Measurements from ENCODE around the gene TNRC6C. TPM values are rescaled to one million over a fixed set of nuclear protein-coding genes. Genes with fewer than 3 reads are reported as not detected.

Gene TNRC6C
- total and polyA plus RNA-seq, 2 experiments from 2014 or later: 4.2 to 5.6 TPM

DNA sequence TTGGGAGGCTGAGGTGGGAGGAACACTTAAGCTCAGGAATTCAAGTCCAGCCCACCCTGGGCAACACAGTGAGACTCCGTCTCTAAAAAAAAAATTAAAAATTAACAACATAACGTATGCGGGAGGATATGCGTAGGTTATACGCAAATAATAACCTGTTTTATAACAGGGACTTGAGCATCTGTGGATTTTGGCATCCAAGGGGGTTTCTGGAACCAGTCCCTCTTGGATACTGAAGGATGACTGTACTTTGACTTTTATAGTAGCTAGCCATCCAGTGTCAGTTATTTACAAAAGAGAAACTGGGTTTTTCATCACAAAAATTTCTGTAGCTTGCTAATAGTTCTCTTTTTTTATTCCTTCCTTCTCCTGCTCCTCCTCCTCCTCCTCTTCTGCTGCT, 64.5 kb downstream of the TNRC6C start:
- no peaks in the 10 kb centered on the region for H3K4me1 ChIP-seq (ENCODE audit: insufficient read depth)
- no peaks in the 10 kb centered on the region for H3K79me2 ChIP-seq
- WGBS (ENCODE audit: low lambda C conversion rate, missing lambda C conversion rate): 96% methylated on average over 5 of the region's 5 CpGs
- H3K4me3 ChIP-seq: no peak overlapping the region
- no peak overlapping the region for H2AFZ ChIP-seq
- H3K27me3 ChIP-seq: no peaks in the 10 kb centered on the region
- H3K36me3 ChIP-seq (replicated peaks; ENCODE audit: insufficient read depth, low read depth): no peaks in the 10 kb centered on the region
- no peaks in the 10 kb centered on the region for H3K9me3 ChIP-seq (ENCODE audit: low read depth)
- no peaks in the 10 kb centered on the region for H3K9me2 ChIP-seq (replicated peaks; ENCODE audit: insufficient read depth)
- H3K4me2 ChIP-seq: no peak overlapping the region
- DNase-seq (ENCODE audit: low spot score): no peak
- H4K20me1 ChIP-seq (ENCODE audit: insufficient read depth, poor library complexity, severe bottlenecking): no peaks in the 10 kb centered on the region
- TF ChIP-seq EZH2 (IDR thresholded peaks at IDR 0.05; ENCODE audit: borderline replicate concordance): no peak
- TF ChIP-seq EZH2phosphoT487 (IDR thresholded peaks at IDR 0.05; ENCODE audit: low read depth, severe bottlenecking, unreplicated experiment): no peak
- H3K27ac ChIP-seq: no peak overlapping the region

DNA sequence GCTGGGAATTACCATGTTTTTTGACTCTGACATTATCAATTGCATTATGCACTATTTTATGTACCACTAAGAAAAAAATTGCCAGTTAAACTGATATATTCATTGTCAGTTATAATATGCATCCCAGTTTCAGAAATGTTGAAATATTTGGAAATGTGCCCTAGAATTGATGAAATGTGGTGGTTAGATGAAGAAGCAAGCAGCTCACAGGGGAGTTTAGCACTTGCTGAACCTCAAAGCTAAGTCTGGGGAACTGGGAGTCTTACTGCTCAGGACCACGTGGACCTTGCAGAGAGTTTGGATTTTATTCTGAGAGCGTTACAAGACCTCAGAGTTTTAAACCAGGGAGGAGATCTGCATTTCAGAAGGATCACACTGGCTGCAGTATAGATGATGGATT, 67.9 kb downstream of the TNRC6C start:
- Histone ChIP-seq H2AFZ (no peak overlapping the region), H3K4me1 (ENCODE audit: insufficient read depth) (no peaks in the 10 kb centered on the region), H4K20me1 (ENCODE audit: insufficient read depth, poor library complexity, severe bottlenecking) (no peaks in the 10 kb centered on the region), H3K9me2 (replicated peaks; ENCODE audit: insufficient read depth) (no peaks in the 10 kb centered on the region), H3K79me2 (no peaks in the 10 kb centered on the region), H3K4me2 (no peak overlapping the region), H3K27ac (no peak overlapping the region), H3K4me3 (no peak overlapping the region), H3K27me3 (no peaks in the 10 kb centered on the region), H3K9me3 (ENCODE audit: low read depth) (no peaks in the 10 kb centered on the region), H3K36me3 (replicated peaks; ENCODE audit: insufficient read depth, low read depth) (no peaks in the 10 kb centered on the region)
- WGBS (ENCODE audit: low lambda C conversion rate, missing lambda C conversion rate): 96% methylated on average over 2 of the region's 2 CpGs
- no peak for DNase-seq (ENCODE audit: low spot score)
- TF ChIP-seq, protein P1, sequence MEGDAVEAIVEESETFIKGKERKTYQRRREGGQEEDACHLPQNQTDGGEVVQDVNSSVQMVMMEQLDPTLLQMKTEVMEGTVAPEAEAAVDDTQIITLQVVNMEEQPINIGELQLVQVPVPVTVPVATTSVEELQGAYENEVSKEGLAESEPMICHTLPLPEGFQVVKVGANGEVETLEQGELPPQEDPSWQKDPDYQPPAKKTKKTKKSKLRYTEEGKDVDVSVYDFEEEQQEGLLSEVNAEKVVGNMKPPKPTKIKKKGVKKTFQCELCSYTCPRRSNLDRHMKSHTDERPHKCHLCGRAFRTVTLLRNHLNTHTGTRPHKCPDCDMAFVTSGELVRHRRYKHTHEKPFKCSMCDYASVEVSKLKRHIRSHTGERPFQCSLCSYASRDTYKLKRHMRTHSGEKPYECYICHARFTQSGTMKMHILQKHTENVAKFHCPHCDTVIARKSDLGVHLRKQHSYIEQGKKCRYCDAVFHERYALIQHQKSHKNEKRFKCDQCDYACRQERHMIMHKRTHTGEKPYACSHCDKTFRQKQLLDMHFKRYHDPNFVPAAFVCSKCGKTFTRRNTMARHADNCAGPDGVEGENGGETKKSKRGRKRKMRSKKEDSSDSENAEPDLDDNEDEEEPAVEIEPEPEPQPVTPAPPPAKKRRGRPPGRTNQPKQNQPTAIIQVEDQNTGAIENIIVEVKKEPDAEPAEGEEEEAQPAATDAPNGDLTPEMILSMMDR (IDR thresholded peaks at IDR 0.05; ENCODE audit: poor library complexity): no peak
- no peak for TF ChIP-seq EZH2 (IDR thresholded peaks at IDR 0.05; ENCODE audit: borderline replicate concordance)
- TF ChIP-seq EZH2phosphoT487 (IDR thresholded peaks at IDR 0.05; ENCODE audit: low read depth, severe bottlenecking, unreplicated experiment): no peak

- no peaks in the 10 kb centered on the region for H3K9me2 ChIP-seq (replicated peaks; ENCODE audit: insufficient read depth)
- H4K20me1 ChIP-seq (ENCODE audit: insufficient read depth, poor library complexity, severe bottlenecking): no peaks in the 10 kb centered on the region
- no peaks in the 10 kb centered on the region for H3K9me3 ChIP-seq (ENCODE audit: low read depth)
- no peak overlapping the region for H2AFZ ChIP-seq
- no peaks in the 10 kb centered on the region for H3K27me3 ChIP-seq
- no peak overlapping the region for H3K27ac ChIP-seq
- H3K79me2 ChIP-seq: no peaks in the 10 kb centered on the region
- TF ChIP-seq, protein P1 (IDR thresholded peaks at IDR 0.05; ENCODE audit: poor library complexity): no peak
- TF ChIP-seq EZH2 (IDR thresholded peaks at IDR 0.05; ENCODE audit: borderline replicate concordance) (no peak), EZH2phosphoT487 (IDR thresholded peaks at IDR 0.05; ENCODE audit: low read depth, severe bottlenecking, unreplicated experiment) (no peak)
- H3K36me3 ChIP-seq (replicated peaks; ENCODE audit: insufficient read depth, low read depth): no peaks in the 10 kb centered on the region
- no peak for DNase-seq (ENCODE audit: low spot score)
- H3K4me3 ChIP-seq: no peak overlapping the region
- no peak overlapping the region for H3K4me2 ChIP-seq
- H3K4me1 ChIP-seq (ENCODE audit: insufficient read depth): no peaks in the 10 kb centered on the region
- 93% methylated on average over 2 of the region's 2 CpGs for WGBS (ENCODE audit: low lambda C conversion rate, missing lambda C conversion rate)
Measured at GRCh38 chr17:78027121-78027520, 68.6 kb downstream of the TNRC6C start.

GRCh38 chr17:78029697-78030096, 71.2 kb downstream of the TNRC6C start:
- Histone ChIP-seq H3K4me1 (ENCODE audit: insufficient read depth) (no peaks in the 10 kb centered on the region), H2AFZ (no peak overlapping the region), H3K27me3 (no peaks in the 10 kb centered on the region), H3K79me2 (no peaks in the 10 kb centered on the region), H3K4me3 (no peak overlapping the region), H3K27ac (no peak overlapping the region), H4K20me1 (ENCODE audit: insufficient read depth, poor library complexity, severe bottlenecking) (no peaks in the 10 kb centered on the region), H3K36me3 (replicated peaks; ENCODE audit: insufficient read depth, low read depth) (no peaks in the 10 kb centered on the region), H3K4me2 (no peak overlapping the region), H3K9me2 (replicated peaks; ENCODE audit: insufficient read depth) (no peaks in the 10 kb centered on the region), H3K9me3 (ENCODE audit: low read depth) (no peaks in the 10 kb centered on the region)
- 43% methylated on average over 1 of the region's 1 CpG for WGBS (ENCODE audit: low lambda C conversion rate, missing lambda C conversion rate)
- no peak for DNase-seq (ENCODE audit: low spot score)
- TF ChIP-seq, protein P1 (IDR thresholded peaks at IDR 0.05; ENCODE audit: poor library complexity): no peak
- TF ChIP-seq EZH2phosphoT487 (IDR thresholded peaks at IDR 0.05; ENCODE audit: low read depth, severe bottlenecking, unreplicated experiment) (no peak), EZH2 (IDR thresholded peaks at IDR 0.05; ENCODE audit: borderline replicate concordance) (no peak)

All from hepatocyte (in vitro differentiated cells).